Activated T-cell treated with anti-CD3 and anti-CD28 coated beads, Interleukin-2, amount 50 U/mL, for 1 hour (primary cell): ENCODE data around the gene C3.
"Not testable (repeated sequence)": the region's sequence is repeated elsewhere in the genome, so short reads cannot be mapped to it uniquely, and the experiment has no call there.

Source experiments
- DNase-seq: peaks from one replicate; pipeline ENCODE4 v3.0.0-alpha.2; 2020

C3 gene

DNA sequence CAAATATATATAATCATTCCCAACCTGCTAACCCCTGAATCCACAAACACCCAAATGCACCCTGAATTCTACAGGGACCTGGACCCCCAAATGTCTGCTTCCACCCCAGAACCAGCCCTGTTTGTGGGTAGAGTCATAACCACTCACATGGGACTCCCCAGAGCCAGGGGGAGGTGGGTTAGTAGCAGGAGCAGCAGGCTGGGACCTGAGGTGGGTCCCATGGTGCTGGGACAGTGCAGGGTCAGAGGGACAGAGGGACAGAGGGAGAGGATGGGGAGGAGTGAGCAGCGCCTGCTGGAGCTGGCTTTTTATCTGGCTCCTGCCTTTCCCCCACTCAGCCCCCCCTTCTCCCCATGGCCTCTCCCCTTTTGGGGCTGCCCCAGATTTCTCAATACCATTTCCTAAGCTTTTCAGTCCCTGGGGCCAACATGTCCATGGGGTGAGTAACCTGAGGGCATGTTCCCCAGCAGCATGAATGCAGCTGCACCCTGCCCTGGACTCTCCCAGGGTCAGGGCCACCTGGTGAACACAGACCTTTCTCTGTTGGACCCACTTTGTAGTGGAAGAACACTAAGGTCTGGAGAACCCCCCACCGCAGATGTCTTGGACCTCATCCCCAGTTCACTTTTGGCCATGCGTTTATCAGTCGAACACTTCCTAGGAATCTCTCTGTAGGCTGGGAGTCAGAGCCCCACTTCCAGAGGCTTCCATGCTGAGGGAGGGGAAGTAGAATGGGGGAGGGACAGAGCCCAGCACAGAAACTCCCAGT is at the start of gene C3:
TSS of gene C3 (minus strand) at position 282 of the 769 bp plus-strand sequence. CDS start at position 221, 61 bp downstream.
- no peak for DNase-seq

DNA sequence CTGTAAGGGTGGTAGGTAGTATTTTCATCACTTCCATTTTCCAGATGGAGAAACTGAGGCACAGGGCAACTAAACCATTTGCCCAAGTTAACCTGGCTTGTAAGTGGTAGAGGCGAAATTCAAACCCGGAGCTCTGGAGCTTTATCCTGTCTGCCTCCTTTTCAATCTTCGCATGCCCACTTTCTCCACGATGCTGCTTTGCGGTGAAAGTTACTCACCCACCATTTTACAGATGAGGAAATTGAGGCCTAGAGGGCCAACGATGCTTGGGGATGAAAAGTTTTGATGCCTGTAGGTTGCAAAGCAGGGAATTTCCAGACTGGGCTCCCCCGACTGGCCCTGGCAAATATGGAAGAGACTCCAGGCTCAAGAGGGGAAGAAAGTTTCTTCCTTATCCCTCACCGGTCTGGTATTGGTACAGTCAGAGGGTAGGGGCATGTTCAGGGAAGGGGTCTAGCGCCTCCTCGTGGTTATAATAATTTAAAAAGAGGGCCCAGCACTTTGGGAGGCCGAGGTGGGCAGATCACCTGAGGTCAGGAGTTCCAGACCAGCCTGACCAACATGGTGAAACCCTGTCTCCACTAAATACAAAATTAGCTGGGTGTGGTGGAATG is 48.7 kb upstream of the C3 start:
- DNase-seq: no peak

DNA sequence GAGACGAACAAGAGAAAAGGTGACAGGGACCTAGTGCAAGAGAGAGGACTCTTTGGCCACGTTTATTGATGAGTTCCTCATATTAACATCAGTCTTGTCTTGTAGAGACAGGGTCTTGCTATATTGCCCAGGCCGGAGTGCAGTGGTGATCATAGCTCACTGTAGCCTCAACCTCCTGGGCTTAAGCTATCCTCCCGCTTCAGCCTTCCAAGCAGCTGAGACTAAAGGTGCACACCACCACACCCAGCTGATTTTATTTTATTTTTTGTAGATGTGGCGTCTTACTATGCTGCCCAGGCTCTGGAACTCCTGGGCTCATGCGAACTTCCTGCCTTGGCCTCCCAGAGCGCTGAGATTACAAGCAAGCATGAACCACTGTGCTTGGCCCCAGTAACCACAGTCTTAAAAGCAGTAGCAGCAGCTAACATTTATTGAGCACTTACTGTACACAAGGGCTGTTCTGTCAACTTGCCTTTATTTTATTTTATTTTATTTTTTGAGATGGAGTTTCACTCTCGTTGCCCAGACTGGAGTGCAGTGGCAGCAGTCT is 47.9 kb upstream of the C3 start:
- no peak for DNase-seq

DNA sequence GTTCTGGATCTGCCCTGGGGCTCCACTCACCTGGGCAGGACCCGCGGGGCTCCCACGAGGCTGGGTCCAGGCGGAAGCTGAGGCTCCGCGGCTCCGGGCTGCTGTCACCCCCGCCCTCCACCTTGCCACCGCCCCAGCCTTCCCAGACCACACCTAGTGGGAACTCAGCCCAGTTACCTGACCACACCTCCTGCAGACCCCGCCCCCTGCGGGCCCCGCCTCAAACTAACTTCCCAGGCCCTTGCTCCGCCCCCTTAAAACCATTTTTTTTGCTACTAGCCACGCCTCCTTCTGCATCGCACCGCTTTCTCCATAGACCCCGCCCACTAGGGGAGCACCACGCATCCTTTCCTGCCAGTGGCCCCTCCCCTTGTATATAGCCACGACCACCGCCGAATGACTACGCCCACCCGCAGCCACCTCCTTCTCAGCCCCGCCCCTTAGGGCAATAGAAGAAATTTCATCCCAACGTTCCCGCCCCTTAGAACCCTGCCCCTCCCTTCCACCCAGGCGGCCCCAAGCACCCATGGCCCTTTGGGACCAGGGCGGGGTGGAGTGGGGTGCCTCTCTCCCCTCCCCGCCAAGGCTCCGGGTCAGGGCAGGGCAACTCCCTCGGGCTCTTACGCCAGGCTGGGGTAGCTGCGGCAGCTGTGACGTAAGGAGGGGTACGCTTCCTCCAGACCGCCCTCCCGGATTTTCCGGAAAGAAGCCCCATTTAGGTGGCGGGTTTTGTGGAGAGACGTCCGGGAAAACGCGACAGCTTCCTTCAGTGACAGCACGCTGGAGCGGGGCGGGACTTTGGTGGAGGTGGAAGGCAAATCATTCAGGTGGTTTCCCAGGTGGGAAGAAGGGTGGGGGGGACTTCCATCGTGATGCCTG is 47.1 kb upstream of the C3 start, which contains the start of gene SH2D3A:
TSS of gene SH2D3A (minus strand) at position 79 of the 879 bp plus-strand sequence. CDS start 3,687 bp downstream, outside the sequence.
- peak; percentile 97 for DNase-seq

DNA sequence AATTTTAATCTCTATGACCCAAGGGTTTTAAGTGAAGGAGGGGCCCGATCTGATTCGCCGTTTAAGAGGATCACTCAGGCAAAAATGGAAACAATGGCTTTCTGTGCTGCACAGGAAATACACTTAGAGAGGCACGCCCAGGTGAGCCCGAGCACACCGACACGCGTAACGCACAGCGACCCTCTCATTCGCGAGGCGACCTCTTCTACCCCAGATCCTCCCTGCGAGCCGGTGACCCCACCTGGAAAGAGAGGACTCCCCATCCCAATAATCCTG is 46.6 kb upstream of the C3 start:
- no peak for DNase-seq

DNA sequence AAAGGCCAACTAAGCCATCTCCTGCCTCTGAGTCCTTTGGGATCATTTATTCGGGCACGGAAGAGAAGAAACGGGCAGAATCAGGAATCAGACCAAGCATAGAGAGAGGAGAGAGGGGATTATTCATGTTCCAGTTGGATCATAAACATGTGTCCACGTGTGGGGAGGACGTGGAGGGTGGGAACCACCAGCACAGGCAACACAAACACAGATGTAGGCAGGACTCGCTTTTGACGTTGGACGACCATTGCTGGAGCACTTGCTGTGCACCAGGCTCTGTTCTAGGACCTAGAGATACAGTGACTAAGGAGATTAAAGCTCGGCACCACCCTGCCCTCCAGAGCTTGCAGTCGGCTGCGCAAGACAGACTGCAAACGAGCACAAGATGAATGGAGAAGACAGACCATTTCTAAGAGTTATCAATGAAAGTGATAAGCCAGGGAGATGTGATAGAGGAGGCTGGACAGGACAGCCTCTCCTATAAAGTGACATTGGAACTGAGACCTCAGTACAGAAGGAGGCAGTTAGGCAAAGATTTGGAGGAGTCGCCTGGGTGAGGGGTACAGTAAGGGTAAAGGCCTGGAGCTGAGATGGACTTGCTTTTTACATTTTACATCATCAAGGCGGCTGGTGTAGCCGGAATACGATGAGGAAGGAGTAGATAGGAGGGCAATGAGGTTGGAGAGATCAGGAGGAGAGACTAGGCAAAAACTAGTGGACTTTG is 46.1 kb upstream of the C3 start:
- DNase-seq: no peak

DNA sequence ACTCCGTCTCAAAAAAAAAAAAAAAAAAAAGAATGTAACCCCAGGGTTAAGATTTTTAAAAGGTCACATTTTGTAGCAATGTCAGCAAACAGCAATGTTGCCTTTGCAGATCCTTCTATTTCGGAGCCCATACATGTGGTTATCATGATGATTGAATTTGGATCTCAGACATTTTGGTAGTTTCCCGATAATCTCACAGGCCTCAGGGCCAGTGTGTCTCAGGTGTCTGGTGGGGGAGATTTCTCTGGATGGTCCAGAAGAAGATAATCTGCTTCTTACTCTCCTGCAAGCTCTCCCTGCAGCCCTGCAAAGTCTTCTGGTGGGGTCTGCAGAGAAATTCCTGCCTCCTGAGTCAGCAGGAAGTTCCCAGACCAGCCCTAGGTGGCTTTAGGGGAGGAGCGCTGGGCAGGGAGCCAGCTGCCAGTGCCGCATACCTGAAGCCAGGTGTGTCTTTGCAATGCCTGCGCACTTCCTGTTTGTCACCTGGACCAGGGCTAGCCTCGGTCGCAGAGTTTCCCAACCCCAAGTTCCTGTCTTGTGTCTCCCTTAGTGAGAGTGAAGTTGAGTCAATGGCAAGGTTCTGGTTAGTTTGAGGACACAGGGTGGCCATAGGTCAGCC is 45.4 kb upstream of the C3 start:
- DNase-seq: peak; percentile 35

DNA sequence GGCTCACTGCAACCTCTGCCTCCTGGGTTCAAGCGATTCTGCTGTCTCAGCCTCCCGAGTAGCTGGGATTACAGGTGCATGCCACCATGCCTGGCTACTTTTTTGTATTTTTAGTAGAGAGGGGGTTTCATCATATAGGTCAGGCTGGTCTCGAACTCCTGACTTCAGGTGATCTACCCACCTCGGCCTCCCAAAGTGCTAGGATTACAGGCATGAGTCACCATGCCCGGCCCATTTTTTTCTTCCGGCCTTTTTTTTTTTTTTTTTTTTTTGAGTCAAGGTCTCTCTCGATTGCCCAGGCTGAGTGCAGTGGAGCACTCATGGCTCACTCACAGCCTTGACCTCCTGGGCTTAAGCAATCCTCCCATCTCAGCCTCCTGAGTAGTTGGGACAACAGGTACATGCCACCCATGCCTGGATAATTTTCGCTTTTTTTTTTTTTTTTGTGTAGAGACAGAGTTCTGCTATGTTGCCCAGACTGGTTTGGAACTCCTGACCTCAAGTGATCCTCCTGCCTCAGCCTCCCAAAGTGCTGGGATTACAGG is 41.9 kb upstream of the C3 start:
- DNase-seq: not testable (repeated sequence)

DNA sequence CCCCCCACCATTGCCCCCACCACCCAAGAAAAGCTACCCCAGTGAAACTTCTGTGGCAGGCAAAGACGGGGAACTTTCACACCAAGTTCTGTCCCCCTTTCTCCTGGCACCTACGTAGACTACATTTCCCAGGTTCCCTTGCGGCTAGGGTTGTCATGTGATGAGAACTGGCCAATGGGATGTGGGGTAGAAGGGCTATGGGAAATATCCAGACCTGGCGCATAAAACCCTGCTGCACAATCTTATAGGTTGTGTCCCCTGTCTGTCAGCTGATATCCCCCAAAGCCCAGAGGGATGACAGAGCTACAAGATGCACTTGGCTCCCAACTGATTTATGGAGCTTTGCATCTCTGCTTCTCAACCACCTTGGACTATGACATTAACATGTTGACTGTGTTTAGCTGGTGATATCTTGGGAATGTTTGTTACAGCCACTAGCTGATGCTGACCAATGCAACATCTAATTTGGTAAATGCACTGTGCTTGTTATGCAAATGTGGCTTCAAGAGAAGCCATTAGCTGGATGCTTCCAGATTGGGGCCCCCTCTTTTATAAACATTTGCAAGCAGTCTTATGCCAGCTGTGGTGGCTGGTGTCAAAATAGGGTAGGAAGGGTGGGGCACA is 40.7 kb upstream of the C3 start:
- DNase-seq: no peak

DNA sequence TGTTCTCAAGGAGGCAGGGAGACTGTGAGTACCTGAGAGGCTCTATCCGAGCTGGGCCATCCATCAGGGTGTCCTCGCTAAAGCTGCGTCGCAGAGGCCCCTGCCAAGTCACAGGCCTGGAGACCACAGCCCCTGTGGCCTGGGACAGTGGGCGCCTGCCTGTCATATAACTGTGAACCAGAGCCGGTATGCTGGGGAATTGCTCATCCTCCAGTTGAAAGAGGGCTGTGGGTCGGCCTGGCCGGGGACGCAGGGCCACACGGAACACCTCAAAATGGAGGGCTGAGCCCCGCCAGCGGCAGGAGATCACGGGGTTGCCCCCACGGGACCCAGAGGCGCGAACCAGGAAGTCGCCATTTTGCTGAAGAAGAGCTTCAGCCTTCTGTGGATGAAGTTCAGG is 40.2 kb upstream of the C3 start:
- no peak for DNase-seq

DNA sequence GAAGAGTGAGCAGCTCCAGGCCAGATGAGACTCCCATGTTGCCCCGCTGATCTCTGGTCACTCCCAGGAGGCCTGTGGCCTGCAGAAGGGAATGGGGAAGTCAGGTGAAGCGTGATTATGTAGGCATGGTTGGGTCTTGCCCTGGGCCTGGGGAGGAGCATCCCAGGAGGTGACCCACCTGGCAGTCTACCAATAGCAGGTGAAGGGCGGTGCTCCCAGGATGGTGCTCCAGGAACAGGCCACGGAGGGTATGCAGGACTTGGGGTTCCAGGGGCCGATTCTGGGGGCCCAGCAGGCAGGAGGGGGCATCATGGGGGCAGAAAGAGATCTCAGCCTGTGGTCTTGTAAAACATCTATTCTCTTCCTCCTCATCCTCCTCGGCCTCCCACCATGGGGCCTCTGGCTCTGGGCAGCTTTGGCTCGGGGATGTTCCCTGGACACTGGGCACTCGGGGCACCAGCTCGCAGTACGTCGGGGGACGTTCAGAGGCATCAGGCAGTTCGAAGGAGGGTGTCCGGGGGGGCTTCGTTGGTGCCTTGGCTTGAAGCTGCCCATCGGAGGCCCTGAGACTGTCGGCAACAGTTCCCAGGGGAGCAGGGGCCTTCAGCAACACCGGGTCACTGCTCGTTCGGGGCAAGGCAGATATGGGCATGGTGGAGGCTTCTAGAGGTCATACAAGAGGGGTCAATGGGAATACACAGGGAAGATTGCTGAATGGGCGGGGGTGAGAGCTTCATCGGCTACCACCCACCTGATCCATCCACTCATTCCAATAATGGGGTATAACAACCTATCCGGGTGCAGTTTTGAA is 34.4 kb upstream of the C3 start:
- no peak for DNase-seq

DNA sequence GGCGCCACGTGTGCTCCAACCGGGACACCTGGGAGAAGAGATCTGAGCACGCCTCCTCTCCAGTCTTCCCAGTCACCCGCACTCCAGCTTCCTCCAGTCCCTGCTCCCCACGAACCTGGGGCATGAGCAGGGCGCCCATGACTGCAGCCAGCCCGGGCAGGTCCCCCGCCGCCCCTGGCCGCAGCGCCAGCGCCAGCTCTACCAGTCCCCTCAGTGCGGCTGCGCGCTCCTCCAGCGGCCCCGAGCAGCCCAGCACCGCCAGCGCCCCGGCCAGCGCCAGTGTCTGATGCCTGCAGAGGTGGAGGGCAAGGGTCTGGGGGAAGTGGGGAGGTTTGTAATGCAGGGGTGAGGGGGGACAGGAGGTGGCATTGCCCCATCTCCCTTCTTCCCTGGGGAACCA is 33.7 kb upstream of the C3 start:
- DNase-seq: no peak

DNA sequence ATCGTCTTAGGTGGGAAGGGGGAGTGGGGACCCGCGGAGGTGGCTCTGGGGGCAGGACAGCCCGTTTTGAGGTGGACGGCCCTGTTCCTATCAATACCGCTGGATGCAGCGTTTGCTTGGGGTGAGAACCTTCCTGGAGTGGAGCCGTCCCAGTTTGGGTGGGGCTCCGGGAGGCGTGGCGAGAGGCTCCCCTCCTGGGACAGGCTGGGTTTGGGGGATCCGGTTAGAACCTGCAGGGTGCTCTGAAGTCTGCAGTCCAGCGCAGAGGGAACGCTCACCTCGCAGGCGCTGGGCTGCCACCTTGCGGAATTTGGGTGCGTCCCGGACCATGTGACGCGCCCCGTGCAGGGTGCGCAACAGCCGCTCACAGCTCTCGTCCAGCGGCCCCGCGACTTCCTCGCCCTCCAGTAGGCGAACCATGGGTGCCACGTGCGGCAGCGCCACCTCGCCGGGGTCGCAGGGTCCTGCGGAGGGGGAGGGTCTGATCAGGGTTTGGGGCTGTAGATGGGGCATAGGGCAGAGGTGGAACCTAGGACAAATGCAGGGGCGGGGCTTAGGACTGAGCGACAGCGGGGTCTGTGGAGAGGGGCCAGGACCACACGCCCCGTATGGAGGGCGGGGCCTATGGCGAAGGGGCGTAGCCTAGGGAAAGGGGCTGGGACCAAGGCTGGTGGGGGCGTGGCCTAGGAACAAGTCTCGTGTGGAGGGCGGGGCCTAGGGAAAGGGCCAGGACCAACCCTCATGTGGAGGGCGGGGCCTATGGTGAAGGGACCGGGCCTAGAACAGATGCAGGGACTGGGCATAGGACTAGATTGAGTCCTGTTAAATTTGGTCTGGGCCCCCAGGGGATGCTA is 33.0 kb upstream of the C3 start:
- peak; percentile 76 for DNase-seq

DNA sequence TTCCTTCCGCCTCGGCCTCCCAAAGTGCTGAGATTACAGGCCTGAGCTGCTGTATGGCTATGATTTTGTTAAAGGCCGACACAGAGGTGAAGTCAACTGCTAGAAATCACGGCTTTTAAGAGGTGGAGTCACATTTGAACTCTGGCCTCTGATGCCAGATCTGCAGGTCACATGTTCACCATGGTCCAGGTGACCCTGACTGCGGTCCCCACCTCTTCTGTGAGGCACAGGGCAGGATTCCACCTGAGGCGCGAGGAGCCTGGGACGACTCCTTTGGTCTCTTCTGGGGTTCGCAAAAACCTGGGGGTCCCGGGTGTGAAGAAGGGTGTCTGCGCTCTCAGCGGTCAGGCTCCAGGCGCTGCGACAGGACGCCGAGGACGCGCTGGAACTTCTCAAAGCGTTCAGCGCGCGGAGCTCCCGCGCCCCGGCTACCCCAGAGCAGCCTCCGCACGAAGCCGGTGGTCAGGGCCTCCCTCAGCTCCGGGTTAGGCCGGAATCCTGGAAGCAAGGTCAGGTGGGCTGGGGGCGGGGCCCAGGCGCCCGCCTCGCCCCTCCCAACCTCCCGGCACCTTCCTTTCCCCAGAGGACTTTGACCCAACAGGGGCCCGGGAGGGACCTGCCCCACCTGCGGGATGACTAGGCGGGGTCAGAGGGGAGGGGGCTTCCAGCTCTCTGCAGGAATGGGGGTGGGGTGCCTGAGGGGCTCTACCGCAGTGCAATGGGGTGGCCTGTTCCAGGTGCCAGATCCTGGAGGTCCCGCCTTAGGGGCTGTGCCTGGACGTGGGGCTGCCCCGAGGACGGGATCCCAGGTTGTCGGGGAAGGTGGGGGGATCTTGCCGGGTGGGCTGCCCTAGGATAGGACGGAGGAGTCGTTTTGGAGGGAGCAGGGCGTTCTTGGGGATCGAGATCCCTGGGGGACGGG is 32.1 kb upstream of the C3 start:
- DNase-seq: no peak

DNA sequence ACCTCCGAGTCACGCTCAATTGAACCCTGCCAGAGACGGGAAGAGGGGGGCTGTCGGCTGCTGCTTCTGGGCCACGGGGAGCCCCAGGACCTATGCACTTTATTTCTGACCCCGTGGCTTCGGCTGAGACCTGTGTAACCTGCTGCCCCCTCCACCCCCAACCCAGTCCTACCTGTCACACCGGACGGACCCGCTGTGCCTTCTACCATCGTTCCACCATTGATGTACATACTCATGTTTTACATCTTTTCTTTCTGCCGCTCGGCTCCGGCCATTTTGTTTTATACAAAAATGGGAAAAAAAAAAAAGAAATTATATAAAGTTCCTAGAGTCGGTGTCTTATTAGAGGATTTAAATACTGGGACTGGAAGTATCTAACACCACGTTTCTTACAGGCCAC is 30.7 kb upstream of the C3 start:
- no peak for DNase-seq

DNA sequence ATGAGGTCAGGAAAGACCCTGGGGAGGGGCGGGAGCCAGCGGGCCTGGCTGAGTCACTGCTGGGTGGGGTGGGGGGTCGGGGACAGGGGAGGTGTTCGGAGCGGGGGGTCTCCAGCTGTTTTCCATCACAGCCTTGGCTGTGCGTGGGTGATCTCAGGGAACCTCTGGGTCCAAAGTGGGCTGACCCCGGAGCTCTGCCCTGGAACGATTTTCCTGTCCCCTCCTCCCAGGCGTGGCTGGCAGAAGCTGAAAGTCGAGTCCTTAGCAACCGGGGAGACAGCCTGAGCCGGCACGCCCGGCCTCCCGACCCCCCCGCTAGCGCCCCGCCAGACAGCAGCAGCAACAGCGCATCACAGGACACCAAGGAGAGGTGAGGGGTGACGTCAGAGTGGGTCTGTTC is 29.6 kb upstream of the C3 start:
- DNase-seq: no peak

DNA sequence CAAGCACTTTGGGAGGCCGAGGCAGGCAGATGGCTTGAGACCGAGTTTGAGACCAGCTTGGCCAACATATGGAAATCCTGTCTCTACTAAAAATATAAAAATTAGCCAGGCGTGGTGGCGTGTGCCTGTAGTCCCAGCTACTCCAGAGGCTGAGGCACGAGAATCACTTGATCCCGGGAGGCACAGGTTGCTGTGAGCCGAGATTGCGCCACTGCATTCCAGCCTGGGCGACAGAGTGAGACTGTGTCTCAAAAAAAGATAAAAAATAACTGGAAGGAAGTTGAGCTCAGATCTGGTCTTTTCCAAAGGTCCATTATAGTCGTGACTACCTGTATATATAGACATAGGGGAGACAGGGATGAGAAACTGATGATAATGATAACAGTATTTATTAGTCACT is 28.1 kb upstream of the C3 start:
- DNase-seq: not testable (repeated sequence)

DNA sequence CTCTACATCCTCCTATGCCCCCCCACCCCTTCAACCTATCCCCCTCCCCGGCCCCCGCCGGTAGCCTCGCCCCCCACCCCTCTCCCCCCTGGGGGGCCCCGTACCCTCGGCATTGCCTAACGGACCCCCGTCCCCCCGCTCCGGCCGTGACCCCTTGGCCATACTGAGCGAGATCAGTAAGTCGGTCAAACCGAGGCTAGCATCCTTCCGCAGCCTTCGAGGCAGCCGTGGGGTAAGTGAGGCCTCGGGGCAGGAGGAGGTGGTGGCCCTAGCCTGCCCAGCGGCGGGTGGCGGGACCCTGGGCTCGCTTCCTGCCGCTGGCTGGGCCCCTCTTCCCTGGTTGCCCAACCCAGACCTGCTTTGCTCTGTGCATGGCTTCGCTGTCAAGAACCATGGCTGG is 25.5 kb upstream of the C3 start:
- no peak for DNase-seq
